Neural cell (in vitro differentiated cells): ENCODE results near the gene AKAP8L.

Experiments
- EP300 ChIP-seq: fragments of 450-650 bp; conservative IDR thresholded peaks from 2 replicates; pipeline ENCODE4 v1.6.1; 2014; ENCODE audit warnings: antibody characterized with exemption, mild to moderate bottlenecking, moderate library complexity; ENCODE audit not compliant: poor library complexity, severe bottlenecking
- POLR2AphosphoS5 ChIP-seq: IDR thresholded peaks from 2 replicates; pipeline ENCODE4 v1.6.1; 2012
- SMC3 ChIP-seq: fragments of 450-650 bp; conservative IDR thresholded peaks from 2 replicates; pipeline ENCODE4 v1.6.1; 2014; ENCODE audit warnings: antibody characterized with exemption, mild to moderate bottlenecking, moderate library complexity; ENCODE audit not compliant: poor library complexity
- TF ChIP-seq, protein P1 (sequence below): fragments of 450-650 bp; IDR thresholded peaks from 2 replicates; pipeline ENCODE4 v1.5.1; 2014; ENCODE audit warnings: antibody characterized with exemption, mild to moderate bottlenecking, moderate library complexity; ENCODE audit not compliant: poor library complexity, severe bottlenecking

DNA sequence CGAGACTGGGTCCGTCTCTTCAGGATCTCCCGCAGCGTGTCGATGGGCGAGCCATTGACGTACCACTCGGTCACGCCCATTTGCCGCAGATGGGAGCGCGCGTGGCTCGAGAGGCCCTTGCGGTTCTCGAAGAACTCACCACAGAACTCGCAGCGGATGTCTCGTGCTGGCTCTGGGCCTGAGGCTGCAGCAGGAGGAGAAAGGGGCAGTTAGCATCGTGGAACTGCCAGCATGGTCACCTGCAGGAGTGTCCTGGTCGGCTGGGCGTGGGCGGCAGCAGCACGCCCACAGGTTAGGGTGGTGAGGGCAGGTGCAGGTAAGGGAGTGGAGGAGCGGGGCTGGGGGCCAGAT, 8.5 kb upstream of the AKAP8L start:
- TF ChIP-seq, protein P1, sequence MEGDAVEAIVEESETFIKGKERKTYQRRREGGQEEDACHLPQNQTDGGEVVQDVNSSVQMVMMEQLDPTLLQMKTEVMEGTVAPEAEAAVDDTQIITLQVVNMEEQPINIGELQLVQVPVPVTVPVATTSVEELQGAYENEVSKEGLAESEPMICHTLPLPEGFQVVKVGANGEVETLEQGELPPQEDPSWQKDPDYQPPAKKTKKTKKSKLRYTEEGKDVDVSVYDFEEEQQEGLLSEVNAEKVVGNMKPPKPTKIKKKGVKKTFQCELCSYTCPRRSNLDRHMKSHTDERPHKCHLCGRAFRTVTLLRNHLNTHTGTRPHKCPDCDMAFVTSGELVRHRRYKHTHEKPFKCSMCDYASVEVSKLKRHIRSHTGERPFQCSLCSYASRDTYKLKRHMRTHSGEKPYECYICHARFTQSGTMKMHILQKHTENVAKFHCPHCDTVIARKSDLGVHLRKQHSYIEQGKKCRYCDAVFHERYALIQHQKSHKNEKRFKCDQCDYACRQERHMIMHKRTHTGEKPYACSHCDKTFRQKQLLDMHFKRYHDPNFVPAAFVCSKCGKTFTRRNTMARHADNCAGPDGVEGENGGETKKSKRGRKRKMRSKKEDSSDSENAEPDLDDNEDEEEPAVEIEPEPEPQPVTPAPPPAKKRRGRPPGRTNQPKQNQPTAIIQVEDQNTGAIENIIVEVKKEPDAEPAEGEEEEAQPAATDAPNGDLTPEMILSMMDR, result no peak
- TF ChIP-seq SMC3, result no peak
- no peak for TF ChIP-seq EP300
- no peak for TF ChIP-seq POLR2AphosphoS5
